DMS53 treated with DMSO at 0.1 percent for 48 hours (cell line): ENCODE results near the gene C11orf91.
"Not testable (repeated sequence)": the region's sequence is repeated elsewhere in the genome, so short reads cannot be mapped to it uniquely, and the experiment has no call there.

ENCODE experiments used
- DNase-seq: peaks from one replicate; lab custom pipeline; 2025; ENCODE audit not compliant: unreplicated experiment; lab: John Stamatoyannopoulos, UW

The C11orf91 gene

GRCh38 chr11:33722590-33723234, 22.1 kb upstream of the C11orf91 start:
- no peak for DNase-seq

- no peak for DNase-seq
These were observed 21.4 kb upstream of the C11orf91 start for GRCh38 chr11:33721984-33722383.

- no peak for DNase-seq
These were observed 20.8 kb upstream of the C11orf91 start for GRCh38 chr11:33721426-33721825.

- DNase-seq: no peak
These were observed 19.0 kb upstream of the C11orf91 start for GRCh38 chr11:33719587-33719986.

- no peak for DNase-seq
These were observed 17.8 kb upstream of the C11orf91 start for GRCh38 chr11:33718440-33718839.

GRCh38 chr11:33716243-33716642, 15.6 kb upstream of the C11orf91 start:
- DNase-seq: no peak

- DNase-seq: no peak
These were observed 13.3 kb upstream of the C11orf91 start for GRCh38 chr11:33713856-33714398.

- no peak for DNase-seq
These were observed 12.7 kb upstream of the C11orf91 start for GRCh38 chr11:33713151-33713855.

- DNase-seq: no peak
These were observed 11.8 kb upstream of the C11orf91 start for GRCh38 chr11:33712436-33712835.

GRCh38 chr11:33709466-33709865, 8.8 kb upstream of the C11orf91 start:
- no peak for DNase-seq

GRCh38 chr11:33708985-33709384, 8.4 kb upstream of the C11orf91 start:
- DNase-seq: no peak

- not testable (repeated sequence) for DNase-seq
These were observed 7.2 kb upstream of the C11orf91 start for GRCh38 chr11:33707831-33708230.

GRCh38 chr11:33706966-33707365, 6.3 kb upstream of the C11orf91 start:
- no peak for DNase-seq

GRCh38 chr11:33706546-33706945, 5.9 kb upstream of the C11orf91 start:
- no peak for DNase-seq

- DNase-seq: no peak
These were observed 3.8 kb upstream of the C11orf91 start for GRCh38 chr11:33704240-33705002.

GRCh38 chr11:33703788-33704187, 3.2 kb upstream of the C11orf91 start:
- DNase-seq: no peak

- no peak for DNase-seq
These were observed 2.6 kb upstream of the C11orf91 start for GRCh38 chr11:33703234-33703633.

GRCh38 chr11:33701302-33702230, 940 bp upstream of the C11orf91 start:
- peak; percentile 29 for DNase-seq

- DNase-seq: no peak
These were observed 544 bp downstream of the C11orf91 start for GRCh38 chr11:33700063-33700501.

- DNase-seq: no peak
These were observed 1.0 kb downstream of the C11orf91 start for GRCh38 chr11:33699515-33700062.
